ENCODE data around the gene WDR88. TPM values are rescaled to one million over a fixed set of nuclear protein-coding genes. Genes with fewer than 3 reads are reported as not detected.

WDR88 gene
- total and polyA plus RNA-seq, 12 donors, result 0.03 to 0.11 TPM; not detected in 10

- no peaks in the 10 kb centered on the region for H3K27me3 ChIP-seq
- no peaks in the 10 kb centered on the region for H3K36me3 ChIP-seq (replicated peaks in 1 of 2)
- H3K4me3 ChIP-seq, result no peak overlapping the region
- DNase-seq, result no peak
- intact Hi-C loops (cut with DNase I), result no loop called here
- H3K9me3 ChIP-seq (replicated peaks in 1 of 3), result no peaks in the 10 kb centered on the region
- TF ChIP-seq POLR2A (IDR thresholded peaks at IDR 0.05), result no peak
- no peak overlapping the region for H3K27ac ChIP-seq
- WGBS, 4 donors, result 64 to 74% (median 68%) methylated on average over 3 to 4 of the region's 4 CpGs
- no peaks in the 10 kb centered on the region for H3K4me1 ChIP-seq (replicated peaks in 1 of 2)
Observed at GRCh38 chr19:33139165-33139564, 7.3 kb downstream of the WDR88 start.

GRCh38 chr19:33143897-33144405 is 12.0 kb downstream of the WDR88 start:
- intact Hi-C loops (cut with DNase I), result loop anchor here (5.0 to 10.0 kb wide), 3 partner anchors 38 to 261 kb away; no protein-coding TSS in a partner anchor
- no peak overlapping the region for H3K4me3 ChIP-seq
- 25 to 29% (median 28%) methylated on average over 23 of the region's 23 CpGs for WGBS, 4 donors
- DNase-seq, result peak; percentile 37 to 77 (median 60)
- no peaks in the 10 kb centered on the region for H3K4me1 ChIP-seq (replicated peaks in 1 of 2)
- TF ChIP-seq POLR2A (IDR thresholded peaks at IDR 0.05), result no peak
- peak; percentile 85 to 96 (median 90) for TF ChIP-seq CTCF (IDR thresholded peaks at IDR 0.05)
- no peak overlapping the region for H3K27ac ChIP-seq
- H3K36me3 ChIP-seq (replicated peaks in 1 of 2), result no peaks in the 10 kb centered on the region
- no peaks in the 10 kb centered on the region for H3K9me3 ChIP-seq (replicated peaks in 1 of 3)
- no peaks in the 10 kb centered on the region for H3K27me3 ChIP-seq

GRCh38 chr19:33146209-33146608 is 14.3 kb downstream of the WDR88 start:
- TF ChIP-seq CTCF (IDR thresholded peaks at IDR 0.05), result no peak
- TF ChIP-seq POLR2A (IDR thresholded peaks at IDR 0.05), result no peak
- H3K27ac ChIP-seq, result no peak overlapping the region
- H3K4me1 ChIP-seq (replicated peaks in 1 of 2), result no peaks in the 10 kb centered on the region
- H3K27me3 ChIP-seq, result no peaks in the 10 kb centered on the region
- intact Hi-C loops (cut with DNase I), result loop anchor here in 1 of 2 donors (10.0 kb wide), 1 partner anchor 259 kb away; no protein-coding TSS in a partner anchor
- H3K4me3 ChIP-seq, result no peak overlapping the region
- DNase-seq, result no peak
- no peaks in the 10 kb centered on the region for H3K9me3 ChIP-seq (replicated peaks in 1 of 3)
- H3K36me3 ChIP-seq (replicated peaks in 1 of 2), result no peaks in the 10 kb centered on the region
- WGBS, 4 donors, result 80 to 90% (median 86%) methylated on average over 9 of the region's 9 CpGs

- intact Hi-C loops (cut with DNase I), result loop anchor here in 1 of 2 donors (10.0 kb wide), 1 partner anchor 257 kb away; no protein-coding TSS in a partner anchor
Observed at GRCh38 chr19:33147538-33147937, 15.6 kb downstream of the WDR88 start.

More at GRCh38 chr19:33147538-33147937, 15.6 kb downstream of the WDR88 start:
- no peaks in the 10 kb centered on the region for H3K27me3 ChIP-seq
- no peaks in the 10 kb centered on the region for H3K36me3 ChIP-seq (replicated peaks in 1 of 2)
- TF ChIP-seq CTCF (IDR thresholded peaks at IDR 0.05) (no peak), POLR2A (IDR thresholded peaks at IDR 0.05) (no peak)
- no peaks in the 10 kb centered on the region for H3K4me1 ChIP-seq (replicated peaks in 1 of 2)
- H3K9me3 ChIP-seq (replicated peaks in 1 of 3), result no peaks in the 10 kb centered on the region
- H3K4me3 ChIP-seq, result no peak overlapping the region
- 75 to 100% (median 89%) methylated on average over 2 to 6 of the region's 6 CpGs for WGBS, 4 donors
- DNase-seq, result no peak
- H3K27ac ChIP-seq, result no peak overlapping the region
